ENCODE measurements around the gene DYNLT1. TPM values are rescaled to one million over a fixed set of nuclear protein-coding genes. Genes with fewer than 3 reads are reported as not detected.

DYNLT1 gene
- total and polyA plus RNA-seq, 10 of the 15 experiments (the other 5 are each of a cell fraction or from before 2014, with no cell fraction given): 33.6 to 298 (median 89.2) TPM

GRCh38 chr6:158648682-158649131, 4.2 kb upstream of the DYNLT1 start (continued):
- TF ChIP-seq USF1 (IDR thresholded peaks at IDR 0.05; ENCODE audit: borderline replicate concordance, extremely low read length, insufficient read depth, low read depth, low read length) (no peak), SP1 (IDR thresholded peaks at IDR 0.05; ENCODE audit: low read depth, low read length) (peak; percentile 25), FOXM1 (IDR thresholded peaks at IDR 0.05; ENCODE audit: low read depth, low read length) (peak; percentile 92), TCF12 (IDR thresholded peaks at IDR 0.05; ENCODE audit: low read depth, low read length) (no peak; the same call in 1 of the 2 replicates), ZNF592 (IDR thresholded peaks at IDR 0.05) (0 out of 2 replicates have a peak, but pooled peaks have one; percentile 80), IKZF2 (IDR thresholded peaks at IDR 0.05) (peak; percentile 99), E2F8 (IDR thresholded peaks at IDR 0.05; ENCODE audit: low read depth, partially characterized antibody) (peak; percentile 47), ATF2 (IDR thresholded peaks at IDR 0.05; ENCODE audit: low read length) (peak; percentile 97), POLR2AphosphoS2 (IDR thresholded peaks at IDR 0.05; ENCODE audit: low read depth, low read length) (no peak), MLLT1 (IDR thresholded peaks at IDR 0.05) (no peak), NBN (IDR thresholded peaks at IDR 0.05) (0 out of 2 replicates have a peak, but pooled peaks have one; percentile 13), CBFB (IDR thresholded peaks at IDR 0.05; ENCODE audit: low read depth) (peak; percentile 50; the same call in 1 of the 2 replicates), RELB (IDR thresholded peaks at IDR 0.05; ENCODE audit: low read depth) (peak; percentile 93), CREB1 (IDR thresholded peaks at IDR 0.05; ENCODE audit: low read depth) (peak; percentile 81), RAD51 (IDR thresholded peaks at IDR 0.05) (no peak)

Measured in GM12878 (cell line).